ENCODE measurements around the gene SLC38A6.

Gene SLC38A6

DNA sequence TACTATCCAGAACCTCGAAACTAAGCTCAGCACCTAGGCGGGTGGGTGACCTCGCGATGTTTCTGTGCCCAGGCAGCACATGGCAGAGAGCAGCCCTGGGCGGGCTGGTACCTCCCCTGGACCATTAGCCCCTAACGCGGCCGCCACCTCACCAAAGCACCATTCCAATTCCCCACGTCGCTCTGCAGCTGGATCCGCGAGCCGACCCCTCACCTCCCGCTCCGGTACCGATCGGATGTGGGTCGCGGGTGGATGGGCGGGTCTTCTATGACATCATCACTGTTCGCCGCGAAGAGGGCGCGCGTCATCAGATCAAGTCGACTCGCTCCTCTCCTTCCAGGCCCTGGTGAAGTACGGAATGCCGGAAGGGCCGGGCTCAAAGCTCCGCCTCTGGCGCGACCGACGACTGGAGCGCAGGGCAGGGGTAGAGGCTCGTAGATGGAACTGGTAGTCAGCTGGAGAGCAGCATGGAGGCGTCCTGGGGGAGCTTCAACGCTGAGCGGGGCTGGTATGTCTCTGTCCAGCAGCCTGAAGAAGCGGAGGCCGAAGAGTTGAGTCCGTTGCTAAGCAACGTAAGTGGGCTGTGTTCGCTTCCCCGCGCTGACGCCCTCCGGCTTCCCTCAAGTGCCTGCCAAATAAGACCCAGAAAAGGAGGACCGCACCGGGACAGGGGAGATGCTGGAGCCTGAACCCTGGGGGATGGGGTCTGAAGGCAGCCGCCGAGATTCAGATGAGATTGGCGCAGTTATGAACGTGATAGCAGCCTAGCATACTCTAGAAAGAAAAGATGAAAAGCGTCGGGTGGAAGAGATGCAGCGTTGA is at the start of gene SLC38A6, which contains the start of gene TRMT5:
Gene SLC38A6 (plus strand): TSS at position 435 of the 822 bp plus-strand sequence. CDS start 33 bp downstream, at position 468.
Gene TRMT5 (minus strand): TSS at position 269 of the 822 bp plus-strand sequence. CDS start 106 bp downstream, at position 163.
- DNase-seq: peak; percentile 93

DNA sequence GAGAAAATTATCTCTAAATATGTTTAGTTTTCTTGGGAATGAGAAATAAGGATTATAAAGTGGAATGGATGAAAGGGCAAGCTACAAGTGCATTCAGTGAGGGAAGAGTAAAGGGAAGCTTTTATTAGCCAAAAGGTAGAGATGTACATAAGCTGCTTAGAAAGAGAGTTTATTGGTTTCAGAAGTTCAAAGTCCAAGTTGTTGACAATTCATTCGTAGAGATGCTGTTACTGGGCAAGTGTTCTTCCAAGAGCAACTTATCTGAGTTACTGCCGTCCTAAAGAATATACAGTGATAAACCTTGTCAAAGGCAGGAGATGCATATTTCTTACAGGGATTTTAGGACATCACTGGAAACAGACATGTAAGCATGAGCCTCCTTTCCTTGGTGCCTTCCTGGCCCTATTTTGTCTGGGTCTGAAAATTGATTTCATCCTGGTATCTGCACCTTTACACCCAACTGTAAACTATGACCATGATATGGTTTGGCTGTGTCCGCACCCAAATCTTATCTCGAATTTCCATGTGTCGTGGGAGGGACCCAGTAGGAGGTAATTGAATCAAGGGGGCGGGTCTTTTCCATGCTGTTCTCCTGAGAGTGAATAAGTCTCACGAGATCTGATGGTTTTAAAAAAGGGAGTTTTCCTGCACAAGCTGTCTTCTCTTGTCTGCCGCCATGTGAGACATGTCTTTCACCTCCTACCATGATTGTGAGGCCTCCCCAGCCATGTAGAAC is 47.0 kb upstream of the SLC38A6 start:
- DNase-seq: no peak

DNA sequence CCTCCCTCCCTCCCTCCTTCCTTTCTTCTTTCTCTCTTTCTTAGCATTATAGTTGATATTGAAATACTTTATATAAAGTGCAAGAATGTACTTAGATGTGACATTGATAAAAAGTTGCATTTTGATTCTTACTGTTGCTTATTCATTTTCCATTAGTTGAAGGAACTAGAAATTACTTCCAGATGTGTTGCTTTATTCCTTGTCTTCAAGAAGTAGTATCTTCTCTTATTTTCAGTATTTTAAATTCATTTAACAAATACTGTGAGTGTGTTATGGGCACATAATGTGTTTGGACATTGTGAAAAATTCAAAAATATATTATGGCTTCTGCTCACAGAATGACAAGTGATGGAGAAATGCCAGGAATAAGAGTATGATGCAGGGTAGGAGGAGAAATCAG is 45.7 kb upstream of the SLC38A6 start:
- DNase-seq: no peak

DNA sequence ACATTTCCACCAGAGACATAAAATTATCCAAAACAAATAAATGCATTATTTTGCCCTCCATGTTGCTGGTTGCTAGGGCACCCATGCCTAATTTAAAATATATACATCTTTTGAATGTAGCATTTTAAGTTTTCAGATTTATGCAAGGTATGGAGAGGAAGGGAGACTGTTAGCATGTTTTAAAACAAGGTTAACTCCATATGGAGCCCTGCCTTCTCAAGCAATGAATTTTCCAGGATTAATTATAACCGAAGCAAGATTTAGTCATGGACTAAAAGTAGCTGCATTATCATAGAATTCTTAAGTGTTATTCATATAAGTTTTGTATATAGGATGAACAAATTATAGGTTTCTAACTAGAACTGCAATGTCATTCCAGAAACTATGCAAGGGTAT is 37.4 kb upstream of the SLC38A6 start:
- no peak for DNase-seq

DNA sequence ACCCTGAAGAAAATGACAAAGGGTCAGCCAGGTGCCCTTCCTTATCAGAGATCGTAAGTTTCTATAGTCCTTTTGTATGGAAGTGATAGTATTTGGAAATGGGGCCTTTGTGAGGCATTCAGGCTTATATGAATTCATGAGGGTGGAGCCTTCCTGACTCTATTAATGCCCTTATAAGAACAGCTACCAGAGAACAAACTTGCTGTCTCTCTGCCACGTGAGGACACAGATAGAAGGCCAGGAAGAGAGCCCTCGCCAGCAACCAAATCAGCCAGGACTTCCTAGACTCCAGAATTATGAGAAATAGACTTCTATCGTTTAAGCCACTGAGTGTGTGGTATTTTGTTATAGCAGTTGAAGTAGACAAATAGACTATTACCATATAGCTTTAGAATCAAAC is 36.8 kb upstream of the SLC38A6 start:
- no peak for DNase-seq

DNA sequence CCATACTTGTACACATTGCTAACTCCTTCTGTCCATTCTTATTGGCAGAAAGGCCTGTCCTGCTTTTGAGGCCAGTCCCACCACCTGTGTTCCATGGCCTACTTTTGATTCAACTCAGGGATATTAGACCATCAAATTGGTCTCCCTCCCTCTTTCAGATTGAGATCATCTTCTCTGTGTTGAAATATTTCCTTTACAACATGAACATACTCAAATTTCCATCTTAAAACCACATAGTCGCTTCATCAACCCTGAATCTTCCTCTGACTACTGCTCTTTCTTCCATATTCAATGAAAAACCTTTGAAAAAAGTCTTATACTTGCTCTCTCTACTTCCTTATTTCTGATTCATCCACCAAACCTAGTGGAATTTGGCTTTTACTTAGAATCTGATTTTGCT is 35.1 kb upstream of the SLC38A6 start:
- DNase-seq: no peak

DNA sequence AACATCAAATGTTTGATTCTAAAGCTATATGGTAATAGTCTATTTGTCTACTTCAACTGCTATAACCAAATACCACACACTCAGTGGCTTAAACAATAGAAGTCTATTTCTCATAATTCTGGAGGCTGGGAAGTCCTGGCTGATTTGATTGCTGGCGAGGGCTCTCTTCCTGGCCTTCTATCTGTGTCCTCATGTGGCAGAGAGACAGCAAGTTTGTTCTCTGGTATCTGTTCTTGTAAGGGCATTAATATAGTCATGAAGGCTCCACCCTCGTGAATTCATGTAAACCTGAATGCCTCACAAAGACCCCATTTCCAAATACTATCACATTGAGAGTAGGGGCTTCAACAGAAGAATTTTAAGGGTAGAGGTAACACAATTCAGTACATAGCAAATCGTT is 34.3 kb upstream of the SLC38A6 start:
- DNase-seq: no peak

DNA sequence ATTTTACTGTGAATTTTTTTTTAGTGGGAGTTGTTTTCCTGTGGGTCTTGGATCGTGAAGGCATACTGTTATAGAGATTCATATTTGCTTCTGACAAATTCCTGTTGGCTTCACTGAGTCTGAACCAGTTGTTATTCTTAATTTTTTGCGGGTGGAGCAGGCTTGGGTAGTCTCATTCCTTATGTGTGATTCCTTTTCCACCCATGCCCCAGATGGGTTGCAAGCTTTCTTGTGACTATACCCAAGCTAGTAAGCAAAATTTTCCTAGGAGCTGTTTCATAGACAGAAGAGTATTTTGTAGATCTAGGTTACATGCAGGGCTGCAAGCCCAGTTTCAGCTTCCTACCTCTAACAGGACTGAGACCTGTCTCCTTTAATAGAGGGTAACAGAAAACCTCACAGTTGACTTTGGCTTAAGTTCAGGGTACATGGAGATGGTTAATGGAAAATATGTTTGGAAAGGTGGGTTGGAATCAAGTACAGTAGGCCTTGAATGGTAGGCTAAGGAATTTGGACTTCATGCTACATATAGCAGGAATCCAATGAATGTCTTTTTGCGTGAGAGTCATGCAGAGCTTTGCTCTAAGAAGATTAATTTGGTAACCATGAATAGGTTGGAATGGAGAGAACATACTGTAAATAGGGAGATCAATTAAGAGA is 29.1 kb upstream of the SLC38A6 start:
- DNase-seq: no peak

DNA sequence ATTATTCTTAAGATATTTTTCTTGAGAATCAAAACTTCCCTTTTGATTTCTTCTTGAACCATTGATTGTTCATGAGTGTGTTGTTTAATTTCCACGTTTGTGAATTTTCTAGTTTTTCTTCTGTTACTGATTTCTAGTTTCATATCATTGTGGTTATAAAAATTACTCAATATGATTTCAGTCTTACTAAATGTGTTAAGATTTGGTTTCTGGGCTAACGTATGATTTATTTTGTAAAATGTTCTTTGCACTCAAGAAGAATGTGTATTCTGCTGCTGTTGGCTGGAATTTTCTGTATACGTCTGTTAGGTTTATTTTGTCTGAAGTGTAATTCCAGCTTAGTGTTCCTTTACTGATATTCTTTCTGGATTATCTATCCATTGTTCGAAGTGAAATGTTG is 24.8 kb upstream of the SLC38A6 start:
- DNase-seq: no peak

DNA sequence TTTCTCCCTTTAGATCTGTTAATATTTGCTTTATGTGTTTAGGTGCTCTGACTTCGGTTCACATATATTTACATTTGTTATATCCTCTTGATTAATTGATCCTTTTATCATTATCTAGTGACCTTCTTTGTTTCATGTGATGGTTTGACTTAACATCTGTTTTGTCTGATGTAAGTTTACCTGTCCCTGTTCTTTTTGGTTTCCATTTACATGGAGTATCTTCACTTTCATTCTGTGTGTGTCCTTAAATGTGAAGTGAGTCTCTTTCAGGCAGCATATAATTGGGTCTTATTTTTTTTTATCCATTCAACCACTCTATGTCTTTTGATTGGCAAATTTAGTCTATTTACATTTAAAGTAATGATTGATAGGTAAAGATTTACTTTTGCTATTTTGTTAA is 24.4 kb upstream of the SLC38A6 start:
- DNase-seq: no peak

DNA sequence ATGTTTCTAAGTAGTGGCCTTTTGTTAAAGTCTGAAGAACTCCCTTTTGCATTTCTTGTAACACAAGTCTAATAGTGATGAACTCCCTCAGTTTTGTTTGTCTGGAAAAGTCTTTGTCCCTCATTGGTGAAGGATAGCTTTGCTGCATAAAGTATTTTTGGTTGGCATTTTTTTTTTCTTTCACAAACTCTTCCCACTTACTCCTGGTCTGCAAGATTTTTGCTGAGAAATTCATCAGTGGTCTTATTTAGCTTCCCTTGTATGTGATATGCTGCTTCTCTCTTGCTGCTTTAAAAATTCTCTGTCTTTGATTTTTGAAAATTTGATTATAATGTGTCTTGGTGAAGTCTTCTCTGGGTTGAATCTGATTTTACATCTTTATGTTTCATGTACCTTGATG is 22.9 kb upstream of the SLC38A6 start:
- no peak for DNase-seq

DNA sequence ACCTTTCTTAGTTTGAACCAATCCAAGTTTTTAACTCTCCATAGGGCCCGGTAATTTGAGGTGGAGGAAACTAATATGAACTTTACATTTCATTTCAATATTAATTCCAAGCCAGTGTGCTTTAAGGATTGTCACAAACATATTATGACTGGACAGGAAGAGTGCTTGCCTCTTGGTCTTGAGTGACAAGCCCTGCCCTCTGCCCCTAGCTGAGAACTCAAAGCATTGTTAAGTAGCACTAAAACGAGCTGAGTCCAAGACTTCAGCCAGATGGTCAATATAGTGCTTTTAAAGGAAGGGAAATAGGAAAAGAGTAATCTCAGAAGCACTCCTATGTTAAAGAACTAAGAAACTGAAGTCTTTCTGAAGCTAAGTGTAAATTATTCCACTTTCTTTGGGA is 17.3 kb upstream of the SLC38A6 start:
- DNase-seq: no peak

DNA sequence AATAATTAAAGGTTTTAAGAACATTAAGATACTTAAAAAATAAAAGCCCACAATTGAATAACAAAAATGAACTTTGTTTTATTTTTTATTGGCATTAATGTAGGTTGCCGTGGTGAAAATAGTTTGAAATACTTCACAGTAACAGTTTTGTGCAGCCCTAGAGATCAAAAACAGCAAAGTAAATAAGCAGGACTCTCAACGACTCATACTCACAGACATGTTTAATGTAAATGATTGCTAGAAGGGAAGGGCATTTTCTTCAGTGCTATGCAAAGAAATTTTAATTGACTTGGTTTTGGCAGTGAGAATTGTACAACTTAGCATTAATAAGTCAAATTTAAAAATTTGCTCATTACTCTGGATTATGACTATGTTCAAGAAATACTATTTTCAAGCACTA is 16.1 kb upstream of the SLC38A6 start:
- DNase-seq: no peak

DNA sequence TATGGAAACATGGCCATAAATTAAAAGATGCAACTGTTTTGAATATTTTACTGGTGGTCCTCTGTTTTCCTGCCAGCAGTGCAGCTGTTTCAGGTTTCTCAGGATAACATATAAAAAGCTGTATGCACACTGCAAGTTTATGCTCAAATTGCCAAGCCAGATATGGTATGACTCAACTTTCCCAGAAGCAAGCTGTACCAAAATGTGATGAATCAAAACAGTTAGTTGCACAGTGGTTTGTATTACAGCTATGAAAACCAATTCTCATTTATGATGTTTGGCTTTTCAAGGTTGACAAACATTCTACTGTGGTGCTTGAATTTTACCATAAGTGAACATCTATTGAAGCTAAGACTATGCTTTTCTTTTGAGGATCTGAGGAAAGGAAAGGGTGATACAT is 15.6 kb upstream of the SLC38A6 start:
- no peak for DNase-seq

DNA sequence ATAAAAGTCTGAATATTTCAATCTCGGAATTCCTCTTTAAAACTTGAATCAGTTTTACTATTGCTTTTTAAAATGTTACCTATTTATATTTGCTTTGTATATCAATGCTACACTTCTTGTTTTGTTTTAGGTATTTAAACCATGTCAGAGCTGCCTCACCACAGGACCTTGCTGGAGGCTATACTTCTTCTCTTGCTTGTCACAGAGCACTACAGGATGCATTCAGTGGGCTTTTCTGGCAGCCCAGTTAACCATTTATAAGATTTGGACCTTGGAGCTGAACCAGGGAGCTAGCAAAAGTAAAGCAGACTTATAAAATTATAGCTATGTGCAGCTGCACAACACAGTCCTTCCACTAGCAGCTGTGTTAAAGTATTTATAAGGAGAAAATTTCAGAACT is 12.9 kb upstream of the SLC38A6 start:
- DNase-seq: no peak

DNA sequence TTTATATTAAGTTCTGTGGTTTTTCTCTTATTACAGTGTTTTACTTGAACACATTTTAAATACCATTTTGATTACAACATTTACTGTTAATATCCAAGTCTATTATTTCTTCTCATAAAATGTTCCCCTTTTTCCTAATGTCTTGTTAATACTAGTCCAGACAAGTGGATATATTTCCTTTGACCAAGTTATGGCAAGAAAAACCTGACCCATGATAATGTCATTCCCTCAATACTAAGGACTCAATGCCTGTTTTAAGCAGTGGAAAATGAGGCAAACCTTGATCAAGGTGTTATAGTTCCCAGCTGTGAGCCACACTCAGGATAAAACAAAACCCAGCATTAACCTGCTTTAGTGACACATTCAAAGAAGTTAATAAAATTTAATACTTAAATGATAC is 12.4 kb upstream of the SLC38A6 start:
- DNase-seq: no peak

DNA sequence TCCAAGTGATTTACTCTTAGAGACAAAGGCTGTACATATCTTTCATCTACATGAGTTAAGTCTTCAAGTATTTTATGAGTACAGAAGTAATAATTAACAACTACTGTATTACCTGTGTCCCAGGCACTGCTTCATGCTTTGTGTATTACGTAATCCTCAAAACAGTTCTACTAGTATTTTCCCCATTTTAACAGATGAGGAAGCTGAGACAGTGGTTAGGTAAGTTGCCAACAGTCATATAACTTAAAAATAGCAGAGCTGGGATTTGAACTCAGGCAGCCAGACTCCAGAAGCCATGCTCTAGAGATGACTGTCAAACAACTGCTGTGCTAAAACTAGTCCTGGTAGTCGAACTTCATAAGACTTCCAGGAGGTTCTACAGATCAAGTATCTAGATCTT is 10.9 kb upstream of the SLC38A6 start:
- no peak for DNase-seq

DNA sequence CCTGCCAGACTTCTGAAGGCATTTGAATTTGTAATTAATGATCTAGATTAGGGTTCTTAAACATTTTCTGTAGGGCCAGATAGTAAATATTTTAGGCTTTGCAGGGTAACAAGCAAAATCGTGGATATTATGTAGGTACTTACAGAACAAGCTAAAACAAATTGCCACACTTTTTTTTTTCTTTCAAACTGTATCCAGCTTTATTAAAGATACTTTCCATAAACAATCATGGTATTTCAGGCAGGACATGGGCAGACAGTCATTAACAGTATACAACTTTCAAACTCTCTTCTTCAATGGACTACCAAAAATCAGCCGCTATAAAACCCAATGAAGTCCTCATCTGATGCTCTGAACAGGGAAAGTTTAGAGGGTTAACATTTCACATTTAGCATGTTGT is 9.8 kb upstream of the SLC38A6 start:
- DNase-seq: no peak

DNA sequence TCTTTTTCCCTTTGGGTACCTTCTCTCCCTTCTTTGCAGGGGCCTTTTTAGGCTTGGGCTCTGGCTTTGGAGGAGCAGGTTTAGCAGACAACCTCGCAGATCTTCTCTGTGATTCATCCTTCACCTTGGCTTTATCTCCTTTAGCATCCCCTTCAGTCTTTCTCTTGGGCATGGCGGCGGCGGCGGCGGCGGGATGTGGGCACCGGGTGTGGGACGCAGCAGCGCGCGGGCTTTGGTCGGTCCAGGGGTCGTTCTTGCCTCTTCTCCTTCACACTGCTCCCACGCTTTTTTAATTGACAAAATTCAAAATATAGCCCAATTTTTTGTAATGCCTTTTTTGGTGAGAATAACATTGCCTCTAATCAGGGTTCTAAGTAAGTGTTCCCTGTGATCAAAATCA is 8.8 kb upstream of the SLC38A6 start:
- no peak for DNase-seq

DNA sequence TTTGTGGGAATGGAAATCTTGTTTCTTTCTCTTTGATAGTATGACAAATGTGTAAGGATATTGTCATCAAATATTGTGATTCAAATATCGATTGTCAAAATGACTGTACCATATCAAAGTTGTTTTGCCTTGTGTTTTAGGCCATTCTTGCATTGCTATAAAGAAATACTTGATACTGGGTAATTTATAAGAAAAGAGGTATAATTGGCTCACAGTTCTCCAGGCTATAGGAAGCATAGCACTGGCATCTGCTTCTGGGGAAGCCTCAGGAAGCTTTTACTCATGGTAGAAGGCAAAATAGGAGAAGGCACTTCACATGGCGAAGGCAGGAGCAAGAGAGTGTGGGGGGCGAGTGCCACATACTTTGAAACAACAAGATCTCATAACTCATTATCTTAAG is 8.0 kb upstream of the SLC38A6 start:
- DNase-seq: no peak

DNA sequence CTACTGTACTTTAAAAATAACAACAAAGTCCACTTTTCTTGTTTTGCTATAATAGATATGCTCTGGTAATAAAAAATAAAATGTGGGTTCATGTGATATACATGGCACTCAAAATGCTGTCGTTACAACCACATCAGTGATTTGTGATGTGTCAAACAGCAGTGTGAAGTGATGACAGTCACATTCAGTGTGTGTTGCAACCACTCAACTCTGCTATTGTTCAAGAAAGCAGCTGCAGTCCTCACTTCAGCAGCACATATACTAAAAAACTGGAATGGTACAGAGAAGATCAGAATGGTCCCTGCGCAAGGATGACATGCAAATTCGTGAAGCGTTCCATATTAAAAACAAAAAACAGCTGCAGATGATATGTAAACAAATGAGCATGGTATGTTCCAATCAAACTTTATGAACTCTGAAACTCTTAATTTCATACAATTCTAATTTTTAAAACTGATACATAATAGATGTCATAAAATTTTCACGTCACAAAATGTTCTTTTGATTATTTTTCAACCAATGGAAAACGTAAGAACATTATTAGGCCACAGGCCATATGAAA is 6.9 kb upstream of the SLC38A6 start:
- DNase-seq: no peak

DNA sequence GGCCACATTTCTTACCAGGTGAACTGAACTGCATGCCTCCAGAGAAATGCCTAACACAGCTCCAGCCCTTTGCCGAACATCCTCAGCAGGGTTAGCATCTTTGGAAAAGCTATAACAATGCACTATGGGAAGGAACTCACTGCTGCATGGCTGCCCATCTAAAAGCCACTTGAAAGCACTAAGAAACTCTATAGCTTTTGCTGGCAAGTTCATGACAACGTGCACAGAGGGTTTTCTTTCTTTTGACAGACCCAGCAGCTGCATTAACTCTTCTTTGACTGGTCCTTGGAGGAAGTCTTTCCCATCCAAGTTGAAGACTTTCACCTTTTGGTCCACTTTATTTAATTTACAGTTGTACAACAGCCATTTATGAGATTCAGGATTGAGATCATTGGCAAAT is 5.5 kb upstream of the SLC38A6 start:
- DNase-seq: no peak

DNA sequence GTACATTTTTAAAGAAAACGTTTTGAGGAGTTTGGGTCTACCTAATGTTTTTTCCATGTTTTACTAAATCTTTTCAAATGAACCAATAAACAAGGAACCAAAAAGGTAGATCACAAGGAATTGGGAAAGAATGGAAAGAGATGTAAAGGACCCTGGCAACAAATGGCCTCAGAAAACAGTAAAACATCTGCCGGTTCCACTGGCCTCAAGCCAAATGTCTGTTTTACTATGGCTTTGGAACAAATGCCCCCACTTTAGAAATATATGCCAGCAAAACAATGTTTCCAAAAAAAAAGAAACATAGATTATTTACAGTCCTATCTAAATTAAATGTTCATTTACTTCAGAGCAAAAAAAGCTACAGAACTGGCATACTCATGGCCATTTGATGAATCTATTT is 3.2 kb upstream of the SLC38A6 start:
- no peak for DNase-seq
